GM12892 (cell line): ENCODE measurements around the gene GPC4.

ENCODE experiments used
- POLR2A ChIP-seq: IDR thresholded peaks from 2 replicates; pipeline ENCODE4 v1.6.1; 2011; ENCODE audit warnings: low read depth, low read length, control low read depth
- TAF1 ChIP-seq: IDR thresholded peaks from 2 replicates; pipeline ENCODE4 v1.6.1; 2011; ENCODE audit warnings: low read depth, mild to moderate bottlenecking, control low read depth, low read length, borderline replicate concordance

- no peak for TF ChIP-seq POLR2A
- no peak for TF ChIP-seq TAF1
Measured at GRCh38 chrX:133308499-133308897, 106.8 kb downstream of the GPC4 start.
